IMR-90 (cell line): ENCODE results near the gene SPI1. TPM values are rescaled to one million over a fixed set of nuclear protein-coding genes. Genes with fewer than 3 reads are reported as not detected.
A peak's percentile ranks its signal among the peaks of the same experiment; 100 is the strongest.

Experiments
- MXI1 ChIP-seq: IDR thresholded peaks from 2 replicates; pipeline ENCODE4 v1.6.1; 2012; ENCODE audit warnings: low read depth, mild to moderate bottlenecking, low read length, moderate library complexity, borderline replicate concordance
- polyA plus RNA-seq, 3 experiments: library from polyadenylated mRNA; depleted of rRNA; stranded (reverse); fragments of >200 nt; gene quantifications; 2 replicates each; pipeline ENCODE4 v1.2.3, GENCODE V29; 2012; ENCODE audit warnings: low replicate concordance in 1 of 3
- total RNA-seq: library from RNA; depleted of rRNA; stranded (reverse); fragments of >200 nt; gene quantifications from 2 replicates; pipeline ENCODE4 v1.2.3, GENCODE V29; 2012
- TF ChIP-seq, protein P1 (sequence below): conservative IDR thresholded peaks from 2 replicates; pipeline ENCODE4 v1.5.1; 2012; ENCODE audit warnings: mild to moderate bottlenecking, low read depth, low read length, improper control_type of control experiment

SPI1 gene
- total and polyA plus RNA-seq, 2 of the 4 experiments (the other 2 are of a cell fraction) = not detected

DNA sequence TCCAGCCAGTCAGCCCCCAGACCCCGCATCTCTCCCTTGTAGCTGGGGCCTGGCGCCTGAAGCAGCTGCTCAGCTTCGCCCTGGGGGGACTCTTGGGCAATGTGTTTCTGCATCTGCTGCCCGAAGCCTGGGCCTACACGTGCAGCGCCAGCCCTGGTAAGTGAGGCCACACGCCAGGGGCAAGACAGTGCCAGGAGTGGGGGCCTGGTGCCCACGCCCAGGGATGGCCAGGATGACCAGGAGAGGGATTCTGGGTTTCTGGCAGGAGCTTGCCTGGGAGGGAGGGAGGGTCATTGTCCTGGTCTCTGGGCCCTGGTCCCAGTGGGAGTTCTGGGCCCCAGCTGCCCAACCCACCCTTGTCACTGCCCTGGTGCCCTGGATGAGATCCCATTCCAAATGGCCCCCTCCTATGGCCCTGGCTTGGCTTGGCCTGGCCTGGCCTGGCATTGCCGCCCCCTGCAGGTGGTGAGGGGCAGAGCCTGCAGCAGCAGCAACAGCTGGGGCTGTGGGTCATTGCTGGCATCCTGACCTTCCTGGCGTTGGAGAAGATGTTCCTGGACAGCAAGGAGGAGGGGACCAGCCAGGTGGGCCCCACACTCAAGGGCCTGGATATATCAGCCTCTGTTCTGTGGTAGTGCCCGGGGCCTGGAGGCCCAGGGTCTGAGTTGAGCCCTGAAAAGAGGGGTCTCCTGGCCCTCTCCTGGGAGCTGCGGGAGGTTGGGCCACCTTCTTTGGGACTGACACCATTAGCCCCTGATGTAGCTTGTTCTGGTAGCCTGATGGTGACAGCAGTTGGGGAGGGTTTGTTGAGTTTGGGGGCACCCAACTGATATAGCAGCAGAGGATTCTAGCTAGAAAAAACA, 33.8 kb upstream of the SPI1 start (continued):
- TF ChIP-seq, protein P1, sequence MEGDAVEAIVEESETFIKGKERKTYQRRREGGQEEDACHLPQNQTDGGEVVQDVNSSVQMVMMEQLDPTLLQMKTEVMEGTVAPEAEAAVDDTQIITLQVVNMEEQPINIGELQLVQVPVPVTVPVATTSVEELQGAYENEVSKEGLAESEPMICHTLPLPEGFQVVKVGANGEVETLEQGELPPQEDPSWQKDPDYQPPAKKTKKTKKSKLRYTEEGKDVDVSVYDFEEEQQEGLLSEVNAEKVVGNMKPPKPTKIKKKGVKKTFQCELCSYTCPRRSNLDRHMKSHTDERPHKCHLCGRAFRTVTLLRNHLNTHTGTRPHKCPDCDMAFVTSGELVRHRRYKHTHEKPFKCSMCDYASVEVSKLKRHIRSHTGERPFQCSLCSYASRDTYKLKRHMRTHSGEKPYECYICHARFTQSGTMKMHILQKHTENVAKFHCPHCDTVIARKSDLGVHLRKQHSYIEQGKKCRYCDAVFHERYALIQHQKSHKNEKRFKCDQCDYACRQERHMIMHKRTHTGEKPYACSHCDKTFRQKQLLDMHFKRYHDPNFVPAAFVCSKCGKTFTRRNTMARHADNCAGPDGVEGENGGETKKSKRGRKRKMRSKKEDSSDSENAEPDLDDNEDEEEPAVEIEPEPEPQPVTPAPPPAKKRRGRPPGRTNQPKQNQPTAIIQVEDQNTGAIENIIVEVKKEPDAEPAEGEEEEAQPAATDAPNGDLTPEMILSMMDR = peak; percentile 65
- no peak for TF ChIP-seq MXI1
